NK-92 (cell line): ENCODE results near the gene LIMS1.
"Not testable (repeated sequence)": the region's sequence is repeated elsewhere in the genome, so short reads cannot be mapped to it uniquely, and the experiment has no call there.

Source experiments
- DNase-seq: peaks from one replicate; lab custom pipeline; 2025; ENCODE audit not compliant: unreplicated experiment; lab: John Stamatoyannopoulos, UW

LIMS1 gene

GRCh38 chr2:108548208-108549003 lies 14.1 kb downstream of the LIMS1 start:
- DNase-seq: no peak

GRCh38 chr2:108552566-108552965 lies 18.3 kb downstream of the LIMS1 start:
- DNase-seq: no peak

GRCh38 chr2:108553209-108553919 lies 19.1 kb downstream of the LIMS1 start:
- no peak for DNase-seq

- DNase-seq: no peak
These were observed 20.3 kb downstream of the LIMS1 start for GRCh38 chr2:108554528-108554927.

GRCh38 chr2:108555572-108555971 lies 21.3 kb downstream of the LIMS1 start:
- DNase-seq: no peak

- not testable (repeated sequence) for DNase-seq
These were observed 22.3 kb downstream of the LIMS1 start for GRCh38 chr2:108556581-108556980.

- no peak for DNase-seq
These were observed 26.1 kb downstream of the LIMS1 start for GRCh38 chr2:108560241-108560811.

GRCh38 chr2:108560895-108561530 lies 26.7 kb downstream of the LIMS1 start:
- DNase-seq: no peak

GRCh38 chr2:108562274-108562673 lies 28.0 kb downstream of the LIMS1 start:
- no peak for DNase-seq

- no peak for DNase-seq
These were observed 30.2 kb downstream of the LIMS1 start for GRCh38 chr2:108564510-108564909.

- DNase-seq: no peak
These were observed 31.6 kb downstream of the LIMS1 start for GRCh38 chr2:108565778-108566375.

GRCh38 chr2:108570416-108570815 lies 36.1 kb downstream of the LIMS1 start:
- no peak for DNase-seq

GRCh38 chr2:108571286-108571685 lies 37.0 kb downstream of the LIMS1 start:
- DNase-seq: no peak

- DNase-seq: no peak
These were observed 38.8 kb downstream of the LIMS1 start for GRCh38 chr2:108573061-108573460.

GRCh38 chr2:108574332-108574731 lies 40.1 kb downstream of the LIMS1 start:
- no peak for DNase-seq

- no peak for DNase-seq
These were observed 41.1 kb downstream of the LIMS1 start for GRCh38 chr2:108575132-108575966.

GRCh38 chr2:108577099-108577498 lies 42.8 kb downstream of the LIMS1 start:
- no peak for DNase-seq

GRCh38 chr2:108579623-108580022 lies 45.4 kb downstream of the LIMS1 start:
- no peak for DNase-seq

GRCh38 chr2:108580050-108580449 lies 45.8 kb downstream of the LIMS1 start:
- DNase-seq: no peak

- DNase-seq: no peak
These were observed 49.7 kb downstream of the LIMS1 start for GRCh38 chr2:108583903-108584520.
